Ecto neural progenitor cell (in vitro differentiated cells): Measurements from ENCODE around the gene CENPW.

Source experiments
- DNase-seq: peaks from one replicate; pipeline ENCODE4 v3.0.0-alpha.2; 2018; ENCODE audit warnings: low spot score

The CENPW gene

GRCh38 chr6:126373344-126373743 lies 33.4 kb downstream of the CENPW start:
- no peak for DNase-seq

- DNase-seq, result no peak
Measured at GRCh38 chr6:126374372-126374771, 34.5 kb downstream of the CENPW start.

GRCh38 chr6:126376682-126377081 lies 36.8 kb downstream of the CENPW start:
- no peak for DNase-seq

GRCh38 chr6:126377594-126378153 lies 37.8 kb downstream of the CENPW start:
- no peak for DNase-seq

- no peak for DNase-seq
Measured at GRCh38 chr6:126380072-126380583, 40.2 kb downstream of the CENPW start.

GRCh38 chr6:126381498-126381897 lies 41.6 kb downstream of the CENPW start:
- DNase-seq, result no peak

GRCh38 chr6:126383203-126383602 lies 43.3 kb downstream of the CENPW start:
- no peak for DNase-seq

GRCh38 chr6:126385536-126385935 lies 45.6 kb downstream of the CENPW start:
- DNase-seq, result no peak

GRCh38 chr6:126388104-126388598 lies 48.2 kb downstream of the CENPW start:
- no peak for DNase-seq

GRCh38 chr6:126396131-126396530 lies 56.2 kb downstream of the CENPW start:
- no peak for DNase-seq
